ENCODE data around the gene ZNF688. TPM values are rescaled to one million over a fixed set of nuclear protein-coding genes. Genes with fewer than 3 reads are reported as not detected.

Gene ZNF688
- total RNA-seq (2022): 11.8 and 13.5 TPM in 2 replicates
- percentile 53 among the genes with signal in this experiment for Bru-seq, nascent RNA
- BruChase-seq, experiment 1, labeled RNA remaining after a 6-hour chase: percentile 78 among the genes with signal in this experiment
- percentile 63 among the genes with signal in this experiment for BruChase-seq, experiment 2, labeled RNA remaining after a 2-hour chase
- long read RNA-seq, transcript ZNF688-201 (3 exons, 2,506 nt): major isoform, 17 of 33 reads
- long read RNA-seq, partial matches to known transcripts: 8 of 33 reads
- long read RNA-seq, other reads (novel, unspliced or antisense): 5 of 33 reads

DNA sequence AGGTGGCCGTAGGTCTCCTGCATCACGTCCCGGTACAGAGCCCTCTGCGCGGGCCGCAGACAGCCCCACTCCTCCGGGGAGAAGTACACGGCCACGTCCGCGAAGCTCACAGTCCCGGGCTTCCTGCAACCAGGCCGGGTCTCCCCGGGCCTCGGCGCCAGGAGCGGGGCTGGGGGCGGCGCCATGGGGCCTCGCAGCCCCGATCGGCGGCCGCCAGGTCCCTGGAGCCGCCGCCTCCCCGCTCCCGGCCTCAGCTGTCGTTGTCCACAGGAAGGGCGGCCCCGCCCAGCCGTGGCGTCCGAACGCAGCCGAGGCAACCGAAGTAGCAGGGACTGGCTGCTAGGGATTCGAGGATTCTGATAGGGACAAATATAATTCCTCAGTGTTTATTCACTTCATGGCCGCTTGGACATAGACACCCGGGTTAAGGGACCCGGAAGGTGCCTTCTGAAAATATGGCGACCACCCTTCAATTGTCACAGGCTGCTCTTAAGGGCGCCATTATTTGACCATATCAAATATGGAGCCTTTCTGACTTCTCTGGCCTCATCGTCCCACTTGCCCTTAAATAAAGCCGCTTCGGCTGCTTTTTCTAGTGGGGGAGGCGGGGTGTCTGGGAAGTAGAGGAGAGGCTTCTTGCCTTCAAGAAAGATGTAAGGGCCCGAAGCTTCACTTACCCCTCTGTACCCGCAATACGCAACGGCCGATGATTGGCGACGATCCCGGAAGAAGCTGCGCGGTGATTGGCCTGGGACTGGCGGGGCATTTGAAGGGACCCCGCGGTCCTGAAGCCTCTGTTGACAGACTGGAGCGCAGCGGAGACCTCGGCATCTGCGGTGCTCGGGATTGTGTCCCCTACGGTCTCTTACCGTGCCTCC is at the start of gene ZNF688:
TSS of gene ZNF688 (minus strand) at position 270 of the 878 bp plus-strand sequence. CDS start at position 185, 85 bp downstream.
- DNase-seq: peak; percentile 95
- BruUV-seq (replicated peaks): no TSS peak

DNA sequence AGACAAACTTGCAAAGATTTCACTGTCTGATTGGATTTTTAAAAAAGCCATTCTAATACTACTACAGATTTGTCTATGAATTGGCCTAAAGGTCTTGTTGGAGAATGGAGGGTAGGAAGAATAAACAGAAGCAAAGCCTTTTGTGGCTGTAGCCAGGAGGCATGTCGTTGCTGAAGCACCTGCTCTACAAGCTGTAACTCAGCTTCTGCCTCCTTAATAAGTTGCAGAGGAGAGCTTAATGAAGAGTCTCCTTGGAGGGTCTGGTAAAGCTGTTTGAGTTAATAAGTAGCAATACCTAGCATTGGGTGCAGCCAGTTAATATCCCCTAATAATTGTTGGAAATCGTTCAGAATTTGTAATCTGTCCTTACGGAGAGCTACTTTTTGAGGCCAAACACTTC is 48.7 kb upstream of the ZNF688 start:
- CTCF ChIA-PET: interaction anchor here (0.9 kb wide), 1 partner anchor 11 kb away, joined by 9 read pairs; no protein-coding TSS in a partner anchor
- DNase-seq: no peak
- no peak overlapping the region for H3K4me3 Mint-ChIP-seq (ENCODE audit: low read depth, unreplicated experiment)
- BruUV-seq (replicated peaks): no TSS peak
- intact Hi-C loops (cut with micrococcal nuclease; ENCODE audit: unreplicated experiment): no loop called here
- H3K36me3 Mint-ChIP-seq (ENCODE audit: insufficient read depth, unreplicated experiment): no peaks in the 10 kb centered on the region
- H3K27me3 Mint-ChIP-seq (ENCODE audit: unreplicated experiment): peaks cover 45% of the 10 kb centered on the region
- H3K4me1 Mint-ChIP-seq (ENCODE audit: low read depth, unreplicated experiment): peaks cover 12% of the 10 kb centered on the region
- H3K27ac Mint-ChIP-seq (ENCODE audit: unreplicated experiment): no peak overlapping the region
- peaks cover 2% of the 10 kb centered on the region for H3K9me3 Mint-ChIP-seq (ENCODE audit: low read depth, unreplicated experiment)
- TF ChIP-seq, protein P1, sequence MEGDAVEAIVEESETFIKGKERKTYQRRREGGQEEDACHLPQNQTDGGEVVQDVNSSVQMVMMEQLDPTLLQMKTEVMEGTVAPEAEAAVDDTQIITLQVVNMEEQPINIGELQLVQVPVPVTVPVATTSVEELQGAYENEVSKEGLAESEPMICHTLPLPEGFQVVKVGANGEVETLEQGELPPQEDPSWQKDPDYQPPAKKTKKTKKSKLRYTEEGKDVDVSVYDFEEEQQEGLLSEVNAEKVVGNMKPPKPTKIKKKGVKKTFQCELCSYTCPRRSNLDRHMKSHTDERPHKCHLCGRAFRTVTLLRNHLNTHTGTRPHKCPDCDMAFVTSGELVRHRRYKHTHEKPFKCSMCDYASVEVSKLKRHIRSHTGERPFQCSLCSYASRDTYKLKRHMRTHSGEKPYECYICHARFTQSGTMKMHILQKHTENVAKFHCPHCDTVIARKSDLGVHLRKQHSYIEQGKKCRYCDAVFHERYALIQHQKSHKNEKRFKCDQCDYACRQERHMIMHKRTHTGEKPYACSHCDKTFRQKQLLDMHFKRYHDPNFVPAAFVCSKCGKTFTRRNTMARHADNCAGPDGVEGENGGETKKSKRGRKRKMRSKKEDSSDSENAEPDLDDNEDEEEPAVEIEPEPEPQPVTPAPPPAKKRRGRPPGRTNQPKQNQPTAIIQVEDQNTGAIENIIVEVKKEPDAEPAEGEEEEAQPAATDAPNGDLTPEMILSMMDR (IDR thresholded peaks at IDR 0.05; ENCODE audit: unreplicated experiment): no peak

More for the DNA sequence above, at the start of gene ZNF688:
- Mint-ChIP-seq H3K9me3 (ENCODE audit: low read depth, unreplicated experiment) (no peaks in the 10 kb centered on the region), H3K27me3 (ENCODE audit: unreplicated experiment) (peaks cover under 1% of the 10 kb centered on the region), H3K27ac (ENCODE audit: unreplicated experiment) (peak within 1 kb of the TSS; percentile 93), H3K36me3 (ENCODE audit: insufficient read depth, unreplicated experiment) (peaks cover 34% of the 10 kb centered on the region), H3K4me1 (ENCODE audit: low read depth, unreplicated experiment) (peaks cover 38% of the 10 kb centered on the region), H3K4me3 (ENCODE audit: low read depth, unreplicated experiment) (peak within 1 kb of the TSS; percentile 84)
- CTCF ChIA-PET: interaction anchor here (0.5 to 2.6 kb wide), 15 partner anchors 9 to 172 kb away, joined by 3 to 12 read pairs (median 4); partner anchors contain the start of genes DCTPP1, PRR14, ZNF764 and ZNF785
- TF ChIP-seq, protein P1 (IDR thresholded peaks at IDR 0.05; ENCODE audit: unreplicated experiment): no peak
- intact Hi-C loops (cut with micrococcal nuclease; ENCODE audit: unreplicated experiment): loop anchor here (1.0 to 5.0 kb wide), 3 partner anchors 13 to 56 kb away; partner anchors contain the start of genes ZNF764 and ZNF785

DNA sequence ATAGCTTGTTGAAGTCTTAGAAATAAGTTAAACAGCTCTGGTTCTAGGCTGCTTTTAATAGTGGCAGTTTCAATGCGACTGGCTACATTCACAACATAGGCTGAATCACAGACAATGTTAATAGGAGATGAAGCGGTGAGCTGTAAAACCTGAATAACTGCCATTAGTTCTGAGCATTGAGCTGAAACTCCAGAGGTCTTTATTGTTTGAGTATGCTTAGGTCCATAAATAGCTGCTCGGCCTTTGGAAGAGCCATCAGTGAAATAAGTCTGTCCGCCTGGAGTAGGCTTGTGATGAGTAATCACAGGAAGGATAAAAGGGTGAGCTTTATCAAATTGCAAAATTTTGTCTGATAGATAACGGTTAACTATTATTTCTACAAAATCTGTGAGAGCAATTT is 48.1 kb upstream of the ZNF688 start:
- peaks cover 14% of the 10 kb centered on the region for H3K4me1 Mint-ChIP-seq (ENCODE audit: low read depth, unreplicated experiment)
- CTCF ChIA-PET: interaction anchor here (0.9 kb wide), 1 partner anchor 10 kb away, joined by 9 read pairs; no protein-coding TSS in a partner anchor
- BruUV-seq (replicated peaks): no TSS peak
- intact Hi-C loops (cut with micrococcal nuclease; ENCODE audit: unreplicated experiment): no loop called here
- peaks cover 2% of the 10 kb centered on the region for H3K9me3 Mint-ChIP-seq (ENCODE audit: low read depth, unreplicated experiment)
- no peak overlapping the region for H3K4me3 Mint-ChIP-seq (ENCODE audit: low read depth, unreplicated experiment)
- H3K27me3 Mint-ChIP-seq (ENCODE audit: unreplicated experiment): peaks cover 45% of the 10 kb centered on the region
- TF ChIP-seq, protein P1 (IDR thresholded peaks at IDR 0.05; ENCODE audit: unreplicated experiment): no peak
- no peak for DNase-seq
- H3K27ac Mint-ChIP-seq (ENCODE audit: unreplicated experiment): no peak overlapping the region
- no peaks in the 10 kb centered on the region for H3K36me3 Mint-ChIP-seq (ENCODE audit: insufficient read depth, unreplicated experiment)

DNA sequence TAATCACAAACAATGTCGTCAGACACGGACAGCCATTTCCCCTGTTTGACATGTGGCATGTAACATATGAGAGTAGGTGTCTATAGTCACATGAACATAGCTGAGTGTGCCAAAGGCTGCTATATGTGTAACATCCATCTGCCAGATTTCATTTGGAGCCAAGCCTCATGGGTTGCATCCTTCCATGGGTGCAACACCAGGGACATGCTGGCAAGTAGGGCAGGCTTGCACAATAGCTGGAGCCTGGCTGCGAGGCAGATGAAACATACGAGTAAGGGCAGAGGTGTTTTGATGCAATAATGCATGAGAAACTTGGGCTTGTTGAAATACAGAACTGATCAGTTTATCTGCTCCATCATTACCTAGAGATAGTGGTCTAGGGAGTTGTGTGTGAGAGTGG is 47.7 kb upstream of the ZNF688 start:
- H3K27ac Mint-ChIP-seq (ENCODE audit: unreplicated experiment): no peak overlapping the region
- DNase-seq: no peak
- H3K27me3 Mint-ChIP-seq (ENCODE audit: unreplicated experiment): peaks cover 42% of the 10 kb centered on the region
- no TSS peak for BruUV-seq (replicated peaks)
- TF ChIP-seq, protein P1 (IDR thresholded peaks at IDR 0.05; ENCODE audit: unreplicated experiment): no peak
- no peak overlapping the region for H3K4me3 Mint-ChIP-seq (ENCODE audit: low read depth, unreplicated experiment)
- no peaks in the 10 kb centered on the region for H3K36me3 Mint-ChIP-seq (ENCODE audit: insufficient read depth, unreplicated experiment)
- CTCF ChIA-PET: no interaction called here
- intact Hi-C loops (cut with micrococcal nuclease; ENCODE audit: unreplicated experiment): no loop called here
- peaks cover 2% of the 10 kb centered on the region for H3K9me3 Mint-ChIP-seq (ENCODE audit: low read depth, unreplicated experiment)
- H3K4me1 Mint-ChIP-seq (ENCODE audit: low read depth, unreplicated experiment): peaks cover 14% of the 10 kb centered on the region

Data from Calu3 (cell line).